Measurements from ENCODE around the gene ACOD1.
A peak's percentile ranks its signal among the peaks of the same experiment; 100 is the strongest.

ACOD1 gene

GRCh38 chr13:76991796-76992547 is 43.7 kb downstream of the ACOD1 start, which contains the start of gene CLN5:
Gene CLN5 (plus strand): TSS chr13:76992081. CDS start chr13:76992099, 18 bp downstream.
- DNase-seq (ENCODE audit: low read depth in 2 of 2), result peak; percentile 88 to 93

- DNase-seq (ENCODE audit: low read depth in 2 of 2), result no peak
These were observed 44.3 kb downstream of the ACOD1 start for GRCh38 chr13:76992548-76993001.

GRCh38 chr13:76993021-76993420 is 44.7 kb downstream of the ACOD1 start:
- DNase-seq (ENCODE audit: low read depth in 2 of 2), result no peak

- no peak for DNase-seq (ENCODE audit: low read depth in 2 of 2)
These were observed 45.2 kb downstream of the ACOD1 start for GRCh38 chr13:76993473-76993872.

- no peak for DNase-seq (ENCODE audit: low read depth in 2 of 2)
These were observed 46.0 kb downstream of the ACOD1 start for GRCh38 chr13:76994281-76994680.

- DNase-seq (ENCODE audit: low read depth in 2 of 2), result no peak
These were observed 52.2 kb downstream of the ACOD1 start for GRCh38 chr13:77000475-77000874.

GRCh38 chr13:77001540-77001939 is 53.2 kb downstream of the ACOD1 start:
- no peak for DNase-seq (ENCODE audit: low read depth in 2 of 2)

- no peak for DNase-seq (ENCODE audit: low read depth in 2 of 2)
These were observed 53.8 kb downstream of the ACOD1 start for GRCh38 chr13:77001963-77002587.

- DNase-seq (ENCODE audit: low read depth in 2 of 2), result no peak
These were observed 54.4 kb downstream of the ACOD1 start for GRCh38 chr13:77002590-77003190.
